AG09309 (cell line): ENCODE results near the gene CTXND1.
"Not testable (repeated sequence)": the region's sequence is repeated elsewhere in the genome, so short reads cannot be mapped to it uniquely, and the experiment has no call there.

Experiments
- DNase-seq: peaks from one replicate; pipeline ENCODE4 v3.0.0-alpha.2; 2010; ENCODE audit warnings: low read depth
- H3K4me3 ChIP-seq: 2 replicates; pipeline ENCODE4 v1.5.1; 2011; ENCODE audit warnings: mild to moderate bottlenecking, low read depth, low read length, moderate library complexity; ENCODE audit not compliant: control insufficient read depth
- CTCF ChIP-seq: IDR thresholded peaks from 2 replicates; pipeline ENCODE4 v1.5.1; 2011; ENCODE audit warnings: mild to moderate bottlenecking, low read depth, low read length, inconsistent platforms; ENCODE audit not compliant: insufficient read depth, control insufficient read depth; ENCODE audit errors: missing control alignments

The CTXND1 gene

GRCh38 chr15:80159811-80160569 lies 92.0 kb downstream of the CTXND1 start:
- TF ChIP-seq CTCF, result no peak
- no peak for DNase-seq
- H3K4me3 ChIP-seq, result no peak overlapping the region

GRCh38 chr15:80159301-80159700 lies 92.7 kb downstream of the CTXND1 start:
- DNase-seq, result no peak
- no peak overlapping the region for H3K4me3 ChIP-seq
- TF ChIP-seq CTCF, result no peak

- no peak for DNase-seq
- no peak for TF ChIP-seq CTCF
- H3K4me3 ChIP-seq, result no peak overlapping the region
These were observed 94.8 kb downstream of the CTXND1 start for GRCh38 chr15:80157215-80157614.

- no peak for DNase-seq
- no peak for TF ChIP-seq CTCF
- no peak overlapping the region for H3K4me3 ChIP-seq
These were observed 95.8 kb downstream of the CTXND1 start for GRCh38 chr15:80156176-80156720.

- not testable (repeated sequence) for H3K4me3 ChIP-seq, DNase-seq
These were observed 96.4 kb downstream of the CTXND1 start for GRCh38 chr15:80155378-80156175.

GRCh38 chr15:80155001-80155377 lies 97.0 kb downstream of the CTXND1 start:
- no peak overlapping the region for H3K4me3 ChIP-seq
- no peak for DNase-seq
- no peak for TF ChIP-seq CTCF

GRCh38 chr15:80154336-80154735 lies 97.7 kb downstream of the CTXND1 start:
- no peak for DNase-seq
- no peak for TF ChIP-seq CTCF
- H3K4me3 ChIP-seq, result no peak overlapping the region
